ENCODE results near the gene HIPK2.
A peak's percentile ranks its signal among the peaks of the same experiment; 100 is the strongest.

Gene HIPK2

GRCh38 chr7:139645572-139646523 is 131.9 kb downstream of the HIPK2 start:
- DNase-seq: peak; percentile 94

GRCh38 chr7:139643951-139644585 is 133.7 kb downstream of the HIPK2 start:
- DNase-seq: no peak

GRCh38 chr7:139642283-139642682 is 135.5 kb downstream of the HIPK2 start:
- DNase-seq: no peak

GRCh38 chr7:139641337-139641992 is 136.3 kb downstream of the HIPK2 start:
- no peak for DNase-seq

GRCh38 chr7:139640681-139641080 is 137.1 kb downstream of the HIPK2 start:
- DNase-seq: no peak

GRCh38 chr7:139639563-139639962 is 138.2 kb downstream of the HIPK2 start:
- no peak for DNase-seq

GRCh38 chr7:139635526-139636302 is 142.1 kb downstream of the HIPK2 start:
- peak; percentile 61 for DNase-seq

- no peak for DNase-seq
Measured at GRCh38 chr7:139634087-139634486, 143.7 kb downstream of the HIPK2 start.

GRCh38 chr7:139631520-139632031 is 146.2 kb downstream of the HIPK2 start:
- no peak for DNase-seq

GRCh38 chr7:139630643-139631519 is 146.9 kb downstream of the HIPK2 start:
- DNase-seq: peak; percentile 89

- DNase-seq: peak; percentile 25
Measured at GRCh38 chr7:139629392-139630082, 148.3 kb downstream of the HIPK2 start.

- DNase-seq: no peak
Measured at GRCh38 chr7:139627831-139628230, 150.0 kb downstream of the HIPK2 start.

- DNase-seq: peak; percentile 68
Measured at GRCh38 chr7:139626817-139627216, 151.0 kb downstream of the HIPK2 start.

GRCh38 chr7:139623518-139623917 is 154.3 kb downstream of the HIPK2 start:
- DNase-seq: peak; percentile 60

- DNase-seq: peak; percentile 72
Measured at GRCh38 chr7:139620676-139621344, 157.0 kb downstream of the HIPK2 start.

GRCh38 chr7:139619367-139619657 is 158.5 kb downstream of the HIPK2 start:
- DNase-seq: no peak

GRCh38 chr7:139618482-139619366 is 159.1 kb downstream of the HIPK2 start:
- DNase-seq: peak; percentile 75

- no peak for DNase-seq
Measured at GRCh38 chr7:139617074-139617473, 160.7 kb downstream of the HIPK2 start.

- no peak for DNase-seq
Measured at GRCh38 chr7:139614886-139615285, 162.9 kb downstream of the HIPK2 start.

Data from hematopoietic multipotent progenitor cell treated with erythropoietin and hydrocortisone succinate and interleukin-3 and kit ligand, for 6 days (in vitro differentiated cells).